Measurements from ENCODE around the gene TCN2.
"Not testable (repeated sequence)": the region's sequence is repeated elsewhere in the genome, so short reads cannot be mapped to it uniquely, and the experiment has no call there.

The TCN2 gene

GRCh38 chr22:30612789-30613188, 5.8 kb downstream of the TCN2 start:
- DNase-seq, result no peak

- DNase-seq, result no peak
Measured at GRCh38 chr22:30614268-30614667, 7.3 kb downstream of the TCN2 start.

- no peak for DNase-seq
Measured at GRCh38 chr22:30614879-30615278, 7.9 kb downstream of the TCN2 start.

- DNase-seq, result no peak
Measured at GRCh38 chr22:30615543-30615954, 8.6 kb downstream of the TCN2 start.

- DNase-seq, result no peak
Measured at GRCh38 chr22:30617819-30618218, 10.8 kb downstream of the TCN2 start.

- not testable (repeated sequence) for DNase-seq
Measured at GRCh38 chr22:30619909-30620308, 12.9 kb downstream of the TCN2 start.

GRCh38 chr22:30626413-30626812, 19.4 kb downstream of the TCN2 start:
- DNase-seq, result no peak

GRCh38 chr22:30627471-30627870, 20.5 kb downstream of the TCN2 start:
- no peak for DNase-seq

- no peak for DNase-seq
Measured at GRCh38 chr22:30628491-30628890, 21.5 kb downstream of the TCN2 start.

GRCh38 chr22:30631469-30631868, 24.5 kb downstream of the TCN2 start:
- DNase-seq, result not testable (repeated sequence)

GRCh38 chr22:30634471-30635233, 27.7 kb downstream of the TCN2 start:
- DNase-seq, result peak; percentile 83

GRCh38 chr22:30635273-30636225, 28.6 kb downstream of the TCN2 start, which contains the start of gene SLC35E4:
Gene SLC35E4, plus strand, starts transcription at chr22:30635781. Its CDS starts 670 bp downstream, at chr22:30636451.
- peak; percentile 81 for DNase-seq

- no peak for DNase-seq
Measured at GRCh38 chr22:30636226-30637077, 29.5 kb downstream of the TCN2 start.

- DNase-seq, result no peak
Measured at GRCh38 chr22:30637701-30638114, 30.7 kb downstream of the TCN2 start.

GRCh38 chr22:30640361-30640760, 33.4 kb downstream of the TCN2 start:
- no peak for DNase-seq

- no peak for DNase-seq
Measured at GRCh38 chr22:30640839-30641430, 34.0 kb downstream of the TCN2 start.

GRCh38 chr22:30643055-30643875, 36.3 kb downstream of the TCN2 start:
- no peak for DNase-seq

- DNase-seq, result no peak
Measured at GRCh38 chr22:30646518-30647160, 39.7 kb downstream of the TCN2 start.

GRCh38 chr22:30647536-30647935, 40.6 kb downstream of the TCN2 start:
- no peak for DNase-seq

- no peak for DNase-seq
Measured at GRCh38 chr22:30648825-30649224, 41.9 kb downstream of the TCN2 start.
